GM19035 (cell line): ENCODE measurements around the gene NADSYN1.

Experiments
- ATAC-seq: cut with Tn5 transposase; IDR thresholded peaks from one replicate; pipeline ENCODE4 v1.9.1; 2021; ENCODE audit not compliant: unreplicated experiment

Gene NADSYN1

DNA sequence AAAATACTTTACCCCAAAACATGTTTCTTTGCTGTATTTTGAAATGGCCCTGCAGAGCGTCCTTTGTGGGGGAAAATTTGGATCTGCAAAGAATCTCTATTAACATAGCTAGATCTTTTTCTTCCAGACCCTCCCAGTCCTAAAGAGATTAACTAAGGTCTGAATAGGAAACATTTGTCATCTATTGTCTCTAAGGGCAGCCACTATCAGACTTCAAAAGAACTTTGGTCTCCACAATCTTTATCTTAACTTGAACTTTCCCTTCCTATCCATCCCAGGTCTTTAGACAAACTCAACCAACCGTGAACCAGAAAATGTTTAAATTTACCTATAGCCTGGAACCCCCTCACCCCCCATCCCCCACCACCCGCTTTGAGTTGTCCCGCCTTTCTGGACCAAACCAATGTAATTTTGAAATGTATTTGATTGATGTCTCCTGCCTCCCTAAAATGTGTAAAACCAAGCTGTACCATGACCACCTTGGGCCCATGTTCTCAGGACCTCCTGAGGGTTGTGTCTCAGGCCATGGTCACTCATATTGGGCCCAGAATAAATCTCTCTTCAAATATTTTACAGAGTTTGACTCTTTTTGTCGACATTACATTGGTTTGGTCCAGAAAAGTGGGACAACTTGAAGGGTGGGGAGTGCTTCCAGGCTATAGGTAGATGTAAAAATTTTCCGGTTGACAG, 91.7 kb downstream of the NADSYN1 start:
- ATAC-seq, result no peak

GRCh38 chr11:71545405-71545966, 92.5 kb downstream of the NADSYN1 start:
- ATAC-seq, result no peak

- no peak for ATAC-seq
Measured at GRCh38 chr11:71548120-71548519, 95.1 kb downstream of the NADSYN1 start, which contains the start of gene KRTAP5-9. TSS of gene KRTAP5-9 (plus strand) at chr11:71548420. CDS start at chr11:71548658, 238 bp downstream.

GRCh38 chr11:71548716-71549151, 95.7 kb downstream of the NADSYN1 start:
- no peak for ATAC-seq
